K562 (cell line): ENCODE results near the gene ZNF189.

Source experiments
- CEBPB ChIP-seq: fragments of 450-650 bp; IDR thresholded peaks from 2 replicates; pipeline ENCODE4 v1.6.1; 2016; ENCODE audit warnings: missing genetic modification characterization, missing compliant biosample characterization
- NFYB ChIP-seq: IDR thresholded peaks from 2 replicates; pipeline ENCODE4 v1.6.1; 2011; ENCODE audit warnings: mild to moderate bottlenecking, moderate library complexity; ENCODE audit not compliant: insufficient read length; ENCODE audit errors: extremely low read depth

- TF ChIP-seq NFYB (no peak), CEBPB (tag) (no peak)
Measured at GRCh38 chr9:101409079-101409477, 10.4 kb downstream of the ZNF189 start.
